GM21723 (cell line): ENCODE measurements around the gene TBL1X.

Source experiments
- ATAC-seq: cut with Tn5 transposase; IDR thresholded peaks from one replicate; pipeline ENCODE4 v1.9.1; 2021; ENCODE audit warnings: mild to moderate bottlenecking, moderate library complexity; ENCODE audit not compliant: unreplicated experiment

Gene TBL1X

DNA sequence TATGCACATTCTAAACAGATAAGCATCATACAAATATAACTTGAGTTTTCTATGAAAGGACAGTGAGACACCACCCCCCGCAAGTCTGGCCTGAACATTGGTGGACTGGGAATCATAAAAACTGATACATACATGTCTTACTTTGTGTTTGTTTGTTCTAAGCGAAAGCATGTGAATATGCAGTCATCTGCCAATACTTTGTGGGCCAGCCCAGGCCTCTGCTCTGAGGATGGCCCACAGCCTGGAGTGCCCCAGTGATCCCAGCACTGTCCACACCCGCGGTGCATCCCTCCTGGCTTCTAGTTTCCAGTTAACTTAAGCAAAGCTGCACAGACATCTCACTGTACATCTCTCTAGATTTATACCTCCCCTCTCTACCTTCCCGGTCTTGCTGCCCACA, 154.3 kb downstream of the TBL1X start:
- no peak for ATAC-seq

DNA sequence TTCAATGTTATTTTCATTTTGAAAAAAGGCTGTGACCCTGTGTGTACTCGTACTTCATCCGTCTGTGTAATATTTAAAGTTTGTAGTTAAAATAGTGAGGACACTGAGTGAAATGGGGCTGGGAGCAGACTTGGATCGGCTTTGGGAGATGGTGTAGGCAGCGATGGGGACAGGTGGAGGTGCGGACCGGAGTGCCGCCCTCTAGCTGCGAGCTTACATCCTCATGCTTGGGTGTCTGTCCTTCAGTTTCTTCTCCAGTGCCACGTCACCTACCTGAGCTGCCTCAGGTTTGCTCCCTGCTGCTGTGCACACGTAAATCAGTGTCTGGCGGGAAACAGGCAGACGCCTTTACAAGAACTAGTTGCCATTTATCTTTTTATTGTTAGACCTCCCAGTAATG, 154.7 kb downstream of the TBL1X start:
- ATAC-seq = no peak

DNA sequence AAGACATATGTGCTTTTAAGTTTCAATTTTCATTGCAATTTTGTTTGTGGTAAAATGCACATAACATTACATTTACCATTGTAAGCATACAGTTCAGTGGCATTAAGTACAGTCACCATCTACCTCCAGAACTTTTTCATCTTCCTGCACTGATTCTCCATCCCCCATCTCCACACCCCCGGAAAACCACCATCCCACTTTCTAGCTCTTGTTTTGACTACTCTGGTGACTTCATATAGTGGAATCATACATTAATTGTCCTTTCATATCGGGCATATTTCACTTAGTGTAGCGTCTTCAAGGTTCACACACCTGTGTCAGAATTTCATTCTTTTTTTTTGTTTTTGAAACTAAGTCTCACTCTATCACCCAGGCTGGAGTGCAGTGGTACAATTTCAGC, 157.3 kb downstream of the TBL1X start:
- ATAC-seq = no peak

DNA sequence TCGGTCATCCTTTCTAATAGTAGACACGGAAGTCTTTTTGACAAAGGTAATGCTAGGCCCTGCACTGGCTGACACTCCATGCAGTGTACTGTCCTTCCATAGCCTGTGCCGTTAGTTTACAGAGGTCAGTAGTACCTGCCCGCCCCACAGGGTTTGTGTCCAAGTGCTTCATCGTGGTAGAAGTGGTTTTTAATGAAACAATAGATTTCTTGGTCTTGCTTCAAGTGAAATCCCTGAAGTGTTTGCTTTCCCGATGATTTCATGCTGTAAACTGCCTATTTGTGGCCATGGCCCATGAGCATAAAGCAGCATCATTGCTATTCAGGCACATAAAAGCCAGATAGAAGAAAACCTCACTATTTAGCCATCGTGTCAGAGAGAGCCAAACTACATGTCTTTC, 161.5 kb downstream of the TBL1X start:
- no peak for ATAC-seq

DNA sequence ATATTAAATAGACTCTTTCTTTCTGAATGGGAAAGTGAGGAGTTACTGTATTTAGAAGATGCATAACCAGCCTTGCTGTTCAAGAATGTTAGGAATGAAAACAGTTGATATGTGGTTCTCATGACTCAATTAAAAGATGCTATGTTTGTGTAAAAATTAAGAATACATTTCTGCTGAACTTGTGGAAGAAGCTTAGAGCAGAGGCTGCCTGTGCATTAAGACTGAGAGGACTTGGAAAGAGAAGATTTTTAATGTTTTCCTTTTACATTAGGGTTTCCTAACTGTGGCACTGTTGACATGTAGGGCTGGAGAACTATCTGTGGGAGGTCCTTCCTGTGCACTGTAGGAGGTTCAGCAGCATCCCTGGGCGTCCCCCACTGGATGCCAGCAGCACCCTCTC, 163.1 kb downstream of the TBL1X start:
- no peak for ATAC-seq

DNA sequence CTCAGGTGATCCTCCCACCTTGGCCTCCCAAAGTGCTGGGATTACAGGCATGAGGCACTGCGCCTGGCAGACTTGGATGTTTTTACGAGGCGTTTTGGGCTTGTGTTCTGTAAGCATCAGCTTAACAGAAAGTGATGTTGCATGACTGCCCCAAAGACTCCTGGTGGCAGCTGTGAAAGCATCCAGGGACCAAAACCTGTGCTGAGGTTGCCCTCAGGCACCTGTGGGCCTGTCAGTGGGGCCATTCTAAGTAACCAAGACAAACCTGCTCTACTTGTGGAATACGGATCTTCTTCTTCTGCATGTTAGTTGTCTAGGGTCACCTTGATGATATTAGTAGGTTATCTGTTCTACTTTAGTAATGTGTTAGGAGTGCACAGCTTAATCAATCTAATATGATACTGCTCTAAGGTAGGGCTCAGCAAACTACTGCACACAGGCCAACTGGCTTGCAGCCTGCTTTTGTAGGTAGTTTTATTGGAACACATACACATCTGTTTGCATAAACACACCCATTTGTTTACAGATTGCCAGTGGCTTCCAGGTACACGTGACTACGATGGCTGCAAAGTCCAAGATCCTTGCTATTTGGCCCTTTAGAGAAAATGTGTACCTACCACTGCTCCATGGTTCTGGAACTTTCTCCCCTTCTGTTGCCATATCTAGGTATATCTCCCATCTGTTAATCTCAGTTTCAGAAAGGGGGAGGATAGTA, 164.1 kb downstream of the TBL1X start:
- ATAC-seq = no peak

DNA sequence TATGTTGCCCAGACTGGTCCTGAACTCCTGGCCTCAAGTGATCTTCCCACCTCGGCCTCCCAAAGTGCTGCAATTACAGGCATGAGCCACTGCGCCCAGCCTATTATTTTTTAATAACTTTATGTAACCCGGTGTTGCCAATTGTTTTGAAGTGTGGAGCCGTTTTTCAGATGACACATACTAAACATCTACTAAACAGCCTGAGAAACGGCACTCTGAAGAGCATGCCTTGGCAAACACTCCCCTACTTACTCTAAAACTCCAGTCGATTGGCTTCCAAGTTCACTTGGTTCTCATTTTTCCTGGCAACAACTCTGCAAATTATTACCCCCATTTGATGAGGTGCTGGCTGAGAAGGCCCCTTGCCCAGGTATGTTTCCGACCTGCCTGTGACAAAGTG, 169.7 kb downstream of the TBL1X start:
- no peak for ATAC-seq

DNA sequence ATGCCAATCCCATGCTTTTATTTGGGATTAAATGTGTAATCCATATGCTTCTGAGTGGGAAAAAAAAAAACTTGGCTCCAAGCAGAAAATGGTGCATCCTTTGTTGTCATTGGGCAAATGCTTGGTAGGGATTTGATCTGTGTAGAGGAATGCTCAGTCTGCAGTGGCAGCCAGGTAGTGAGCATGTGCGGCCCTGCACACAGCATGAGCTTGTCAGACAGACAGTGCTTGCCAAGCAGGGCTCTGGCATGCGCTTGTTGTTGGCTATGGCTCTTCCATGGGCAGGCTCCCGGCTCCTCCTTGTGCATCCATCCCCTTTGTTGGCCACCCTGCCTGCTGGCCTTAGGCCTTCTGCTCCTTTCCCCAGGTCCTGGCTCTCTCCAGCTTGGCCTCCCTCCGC, 170.5 kb downstream of the TBL1X start:
- no peak for ATAC-seq

DNA sequence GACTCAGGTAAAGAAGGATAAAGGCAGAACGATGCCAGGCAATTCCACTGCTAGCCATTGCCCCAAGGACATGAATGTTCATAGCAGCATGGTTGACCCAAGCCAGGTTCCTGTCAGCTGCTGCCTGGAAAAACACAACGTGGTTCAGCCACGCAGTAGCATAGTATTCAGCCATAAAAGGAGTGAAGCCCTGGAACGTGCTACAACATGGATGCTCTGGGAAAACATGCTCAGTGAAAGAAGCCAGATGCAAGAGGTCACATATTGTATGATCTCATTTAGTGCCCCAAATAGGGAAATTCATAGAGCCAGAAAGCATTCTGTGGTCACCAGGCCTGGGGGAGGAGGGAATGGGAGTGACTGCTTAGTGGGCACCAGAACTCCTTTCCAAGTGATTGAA, 170.9 kb downstream of the TBL1X start:
- no peak for ATAC-seq

DNA sequence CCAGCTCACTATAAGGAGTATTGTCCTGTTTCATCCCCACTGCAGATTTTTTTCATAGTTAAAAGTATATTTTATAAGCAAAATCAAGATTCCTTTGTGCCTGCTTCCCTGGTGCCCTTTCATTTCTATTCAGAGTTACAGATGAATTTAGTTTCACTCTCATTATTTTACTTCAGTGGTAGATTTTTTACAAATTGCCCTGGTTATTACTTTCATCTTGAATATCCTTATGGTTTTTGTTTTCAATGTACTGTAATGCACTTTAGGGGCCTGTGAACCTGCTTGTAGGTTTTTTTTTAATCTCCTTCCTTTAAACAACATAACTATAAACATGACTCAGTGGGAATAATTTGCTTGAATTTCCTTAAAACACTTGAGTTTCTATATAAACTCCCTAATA, 174.0 kb downstream of the TBL1X start:
- ATAC-seq = no peak

DNA sequence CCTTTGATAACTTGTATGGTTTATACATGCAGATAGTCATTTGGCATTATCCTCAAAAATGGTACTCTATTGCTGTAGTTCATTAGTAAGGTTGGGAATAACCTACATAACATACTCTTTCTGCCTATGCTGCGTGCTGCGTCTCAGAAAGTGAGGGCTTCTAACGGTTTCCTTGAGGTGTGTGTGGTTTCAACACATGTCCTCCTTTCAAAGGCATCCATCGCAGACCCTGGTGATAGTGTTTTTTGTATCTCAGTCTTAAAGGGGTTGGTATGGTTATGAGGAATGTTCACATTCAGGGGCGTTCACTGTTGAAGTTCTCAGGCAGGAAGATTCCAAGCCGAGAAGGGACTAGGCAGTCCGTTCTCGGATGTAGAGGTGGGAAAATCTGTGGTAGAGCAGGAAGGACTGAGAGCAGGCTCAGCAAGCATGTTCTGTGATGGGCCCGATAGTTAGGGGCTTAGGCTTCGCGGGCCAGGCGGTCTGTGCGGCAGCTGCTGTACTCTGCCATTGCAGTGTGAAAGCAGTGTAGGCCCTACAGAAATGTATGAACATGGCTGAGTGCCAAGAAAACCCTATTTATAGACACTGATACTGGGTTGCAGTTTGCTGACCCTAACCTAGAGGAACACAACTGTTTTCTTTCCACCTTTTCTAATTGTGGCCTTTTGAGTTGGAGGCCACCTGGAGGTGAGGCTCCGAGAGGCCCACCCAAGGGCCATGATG, 177.6 kb downstream of the TBL1X start:
- no peak for ATAC-seq

DNA sequence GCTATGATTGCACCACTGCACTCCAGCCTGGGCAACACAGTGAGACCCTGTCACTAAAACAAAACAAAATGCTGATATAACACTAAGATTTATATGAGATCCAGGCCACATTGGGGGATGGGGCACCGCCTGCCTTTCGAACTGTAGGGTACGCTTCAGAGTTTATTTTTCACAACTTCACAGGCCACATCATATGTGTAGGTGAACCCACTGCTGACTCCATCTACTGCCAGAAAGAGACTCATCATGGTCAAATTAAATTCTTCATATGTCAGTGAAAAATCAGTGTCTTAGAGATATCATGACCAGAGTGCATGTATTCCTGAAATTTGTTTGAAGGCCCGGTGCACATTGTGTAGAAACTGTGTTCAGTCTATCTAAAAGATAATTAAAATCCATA, 178.9 kb downstream of the TBL1X start:
- no peak for ATAC-seq

DNA sequence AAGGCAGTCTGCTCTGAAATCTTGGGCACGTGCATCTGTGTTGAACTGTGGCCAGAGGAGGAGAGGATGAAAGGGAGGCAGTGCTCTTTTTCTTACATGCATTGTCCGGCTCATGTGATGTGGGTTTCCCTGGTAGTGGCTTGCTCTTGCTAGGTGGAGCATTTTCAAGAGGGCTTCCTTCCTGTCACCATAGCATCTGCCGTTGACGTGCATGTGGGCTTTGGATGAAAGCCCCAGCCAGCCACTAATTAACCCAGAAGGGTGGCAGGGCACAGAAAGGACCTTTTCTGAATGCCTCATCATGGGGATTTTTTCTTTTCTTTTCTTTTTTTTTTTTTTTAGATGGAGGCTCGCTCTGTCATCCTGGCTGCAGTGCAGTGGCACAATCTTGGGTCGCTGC, 179.5 kb downstream of the TBL1X start:
- ATAC-seq = no peak

DNA sequence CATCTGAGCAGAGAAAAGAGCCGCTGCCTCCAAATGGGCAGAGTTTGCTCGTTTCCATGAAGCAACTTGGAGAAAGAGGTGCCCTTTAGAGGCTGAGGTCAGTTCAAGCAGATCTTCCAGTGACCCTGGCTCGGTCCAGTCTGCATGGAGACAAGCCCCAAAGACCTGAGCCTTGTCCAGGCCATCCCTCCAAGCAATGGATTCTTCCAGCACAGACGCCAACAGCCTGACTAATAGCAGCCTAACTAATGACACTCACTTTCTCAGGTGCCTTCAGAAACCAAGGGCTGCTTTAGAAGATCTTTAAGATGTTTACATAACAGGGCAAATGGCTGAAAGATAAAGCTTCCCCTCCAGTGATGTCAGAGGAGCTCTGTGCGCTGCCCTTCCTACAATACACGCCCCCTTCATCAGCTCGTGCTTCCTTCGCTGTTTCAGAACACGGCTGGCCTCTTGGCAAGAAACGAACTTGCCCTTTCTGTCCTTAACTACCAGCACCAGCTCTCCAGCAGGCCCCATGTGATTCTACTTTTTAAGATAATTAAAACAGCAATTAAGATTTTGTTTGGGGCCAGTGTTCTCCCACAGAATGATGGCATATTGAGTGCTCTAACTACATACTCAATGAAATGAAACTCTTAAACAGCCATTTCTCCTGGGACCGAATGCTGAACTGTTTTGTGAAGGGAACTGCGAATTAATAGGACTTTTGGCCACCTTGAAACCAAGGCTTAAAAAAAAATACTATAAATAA, 181.8 kb downstream of the TBL1X start:
- no peak for ATAC-seq

DNA sequence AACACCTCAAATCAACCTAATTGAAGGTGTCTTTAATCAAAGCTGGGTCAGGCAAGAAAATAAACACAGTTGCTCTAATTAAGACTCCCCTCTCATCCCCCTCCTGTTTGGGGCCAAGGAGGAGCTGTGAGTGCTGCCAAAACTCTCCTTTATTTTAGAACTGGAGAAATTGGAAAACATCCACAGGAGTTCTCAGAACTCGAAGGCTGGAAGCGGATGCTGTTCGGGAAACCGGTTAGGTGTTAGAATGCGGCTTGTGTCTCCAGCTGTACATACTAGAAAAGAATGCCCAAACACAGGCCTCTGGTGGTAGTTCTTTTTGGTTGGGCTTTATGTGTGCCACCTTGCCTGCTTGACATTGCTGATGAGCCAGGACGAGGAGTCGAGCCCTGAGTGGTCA, 182.6 kb downstream of the TBL1X start:
- no peak for ATAC-seq

DNA sequence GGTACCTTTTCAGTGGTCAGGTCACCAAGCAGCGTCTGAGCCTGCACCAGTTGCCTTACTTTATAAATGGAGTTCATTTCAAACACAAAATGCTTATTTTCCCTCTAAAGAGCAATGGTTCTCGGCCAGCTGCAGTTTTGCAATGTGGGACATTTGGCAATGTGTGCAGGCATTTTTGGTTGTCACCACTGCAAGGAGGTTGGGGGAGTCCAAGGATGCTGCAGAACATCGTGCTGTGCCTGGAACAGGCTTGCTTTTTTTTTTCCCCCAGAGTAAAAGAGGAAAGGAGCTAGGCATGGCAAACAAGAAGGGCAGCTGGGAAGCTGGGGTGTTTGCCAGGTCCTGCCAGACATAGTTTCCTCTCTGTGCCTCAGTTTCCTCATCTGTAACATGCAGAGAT, 185.2 kb downstream of the TBL1X start:
- no peak for ATAC-seq

DNA sequence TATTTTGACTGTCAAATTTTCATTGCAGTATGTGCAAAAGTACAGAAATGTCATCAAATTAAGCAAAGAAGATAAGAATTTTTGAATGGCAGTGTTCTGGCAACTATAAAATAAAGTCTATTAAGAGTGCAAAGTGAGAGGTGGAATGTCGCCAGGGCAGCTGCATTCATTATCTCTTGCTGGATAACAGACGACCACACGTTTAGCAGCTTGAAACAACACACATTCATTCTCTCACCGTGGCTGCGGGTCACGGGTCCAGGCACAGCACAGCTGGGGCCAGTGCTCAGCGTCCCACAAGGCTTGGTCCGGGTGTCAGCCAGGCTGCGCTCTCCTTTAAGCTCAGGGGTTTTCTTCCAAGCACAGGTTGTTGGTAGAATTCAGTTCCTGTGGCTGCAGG, 186.9 kb downstream of the TBL1X start:
- no peak for ATAC-seq

DNA sequence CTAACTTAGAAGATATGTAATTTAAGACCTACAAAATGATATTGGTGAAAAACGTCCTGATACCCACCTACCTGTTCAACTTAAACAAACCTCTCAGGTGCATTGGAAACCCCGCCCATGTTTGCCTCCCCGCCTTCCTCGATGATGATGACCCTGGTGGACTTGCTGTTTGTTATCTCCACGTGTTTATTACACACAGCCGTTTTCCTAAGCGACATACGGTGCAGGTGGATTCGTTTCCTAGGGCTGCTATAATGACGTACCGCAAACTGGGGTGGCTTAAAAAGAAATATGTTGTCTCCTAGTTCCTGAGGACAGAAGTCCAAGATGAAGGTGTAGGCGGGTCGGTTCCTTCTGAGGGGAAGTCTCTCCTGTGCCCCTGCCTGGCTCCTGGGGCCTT, 190.1 kb downstream of the TBL1X start:
- ATAC-seq = no peak

DNA sequence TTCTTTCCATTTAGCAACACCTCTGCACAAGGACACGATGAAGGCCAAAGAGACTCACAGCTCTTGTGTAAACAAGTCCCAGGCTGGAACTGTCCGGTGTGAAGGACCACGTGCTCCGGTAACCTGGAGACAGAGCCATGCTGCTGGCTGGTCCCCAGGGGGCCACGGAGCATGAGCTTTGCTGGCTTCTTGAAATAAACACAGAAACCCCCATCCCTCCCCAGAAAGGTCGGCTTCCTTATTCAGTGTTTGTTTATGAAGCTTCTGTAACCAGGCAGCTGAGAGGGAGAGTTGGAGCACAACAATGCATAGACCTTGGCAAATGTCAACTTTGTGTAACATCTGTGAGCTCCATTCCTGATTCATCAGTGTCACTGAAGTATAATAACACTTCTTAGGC, 191.4 kb downstream of the TBL1X start:
- no peak for ATAC-seq

DNA sequence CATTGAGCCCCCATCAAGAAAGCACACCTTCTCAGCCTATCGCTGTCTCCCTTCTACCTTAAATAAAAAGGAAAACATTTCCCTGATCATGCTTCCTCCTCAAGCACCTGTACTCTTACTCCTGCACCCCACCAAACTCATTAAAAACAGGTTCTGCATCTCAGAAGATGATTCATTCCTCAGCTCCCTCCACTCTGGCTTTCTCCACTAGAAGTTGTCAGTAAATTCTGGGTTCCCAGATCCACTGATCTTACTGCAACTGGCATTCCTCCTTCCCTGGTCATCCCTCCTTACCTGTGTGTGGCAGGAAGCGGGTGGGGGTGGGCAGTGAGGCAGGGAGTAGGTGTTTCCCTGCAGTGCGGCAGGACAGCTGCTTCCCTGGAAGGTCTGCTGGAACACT, 192.0 kb downstream of the TBL1X start:
- no peak for ATAC-seq

DNA sequence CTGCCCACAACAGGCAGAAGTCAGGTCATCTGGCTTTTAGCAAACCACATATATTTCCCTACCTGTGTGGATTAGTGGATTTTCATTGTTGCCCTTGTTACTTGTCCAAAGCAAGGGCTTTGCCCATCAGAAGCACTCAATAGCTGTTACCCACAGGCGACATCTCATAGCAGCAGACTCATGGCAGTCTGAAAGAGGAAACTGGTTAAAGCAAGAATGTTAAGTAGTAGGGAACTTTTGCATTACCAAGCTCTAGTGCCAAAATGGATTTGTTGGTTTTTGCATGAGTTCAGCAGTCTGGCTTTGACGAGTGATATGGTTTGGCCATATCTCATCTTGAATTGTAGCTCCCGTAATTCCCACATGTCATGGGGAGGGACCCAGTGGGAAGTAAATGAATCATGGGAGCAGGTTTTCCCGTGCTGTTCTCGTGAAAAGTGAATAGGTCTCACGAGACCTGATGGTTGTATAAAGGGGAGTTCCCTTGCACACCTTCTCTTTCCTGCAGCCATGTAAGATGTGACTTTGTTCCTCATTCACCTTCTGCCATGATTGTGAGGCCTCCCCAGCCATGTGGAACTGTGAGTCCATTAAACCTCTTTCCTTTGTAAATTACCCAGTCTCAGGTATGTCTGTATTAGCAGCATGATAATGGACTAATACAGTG, 192.9 kb downstream of the TBL1X start:
- no peak for ATAC-seq

DNA sequence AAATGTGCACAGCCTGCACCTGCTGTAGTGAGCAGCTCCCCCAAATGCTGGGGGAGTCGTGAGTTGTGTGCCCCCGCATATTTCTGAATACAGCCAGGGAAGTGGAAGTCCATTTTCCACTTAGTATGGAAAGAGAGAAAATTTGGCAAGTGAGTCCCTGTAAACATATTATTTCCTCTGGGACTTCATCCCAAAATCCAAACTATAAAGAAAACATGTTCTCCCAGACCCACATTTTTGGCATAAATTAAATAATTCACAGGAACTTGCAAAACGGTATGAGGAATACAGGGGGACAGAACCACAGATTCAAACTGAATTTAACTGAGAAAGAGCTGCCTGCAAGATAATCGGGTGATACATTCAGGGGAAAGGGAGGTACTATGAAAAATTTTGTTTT, 193.6 kb downstream of the TBL1X start:
- ATAC-seq = no peak
